NCI-H1417 (cell line): ENCODE results near the gene CACNA2D2.

Source experiments
- DNase-seq, 3 experiments: peaks; one replicate each; lab custom pipeline; 2025; lab: John Stamatoyannopoulos, UW

The CACNA2D2 gene

DNA sequence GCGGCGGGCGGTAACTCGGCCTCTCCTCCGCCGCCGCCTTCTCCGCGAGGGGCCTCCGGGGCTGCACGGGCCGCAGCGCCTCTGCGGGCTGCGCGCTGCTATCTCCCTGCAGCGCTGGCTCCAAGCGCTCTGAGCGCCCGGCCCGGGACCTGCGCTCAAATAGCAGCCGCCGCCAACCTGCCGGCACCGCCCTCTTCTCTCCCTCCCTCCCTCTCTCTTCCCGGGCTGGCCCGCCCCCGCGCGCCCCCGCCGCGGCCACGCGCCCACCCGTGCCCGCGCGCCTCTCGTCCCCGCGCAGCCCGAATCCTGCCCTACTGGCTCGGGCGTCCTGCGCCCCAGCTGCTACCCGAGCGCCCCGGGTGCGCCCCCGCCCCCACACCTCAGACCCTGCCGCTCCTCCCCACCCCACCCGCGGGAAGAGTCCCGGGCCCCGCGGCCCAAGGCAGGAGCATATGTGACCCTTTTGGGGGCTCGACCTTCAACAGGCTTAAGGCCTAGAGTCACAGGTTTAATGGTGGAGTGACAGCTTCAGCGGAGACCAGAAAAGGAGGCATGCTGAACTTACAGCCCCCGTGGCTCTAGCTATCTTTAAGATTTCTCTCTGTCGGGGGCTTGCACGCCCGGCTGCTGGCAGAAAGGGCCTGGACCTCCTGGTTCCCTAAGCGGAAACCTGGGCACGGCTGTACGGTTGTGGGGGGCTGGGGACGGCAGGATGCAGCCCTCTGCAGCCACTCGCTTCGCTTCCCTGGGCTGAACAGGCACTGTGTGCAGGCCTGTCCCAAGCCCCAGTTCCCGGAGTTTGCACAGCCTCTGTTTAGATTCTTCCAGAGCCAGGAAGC is at the start of gene CACNA2D2:
Gene CACNA2D2, minus strand, starts transcription at position 131 of the 839 bp plus-strand sequence. CDS start 211 bp downstream, outside the sequence.
- peak; percentile 35 to 46 (median 36) for DNase-seq

DNA sequence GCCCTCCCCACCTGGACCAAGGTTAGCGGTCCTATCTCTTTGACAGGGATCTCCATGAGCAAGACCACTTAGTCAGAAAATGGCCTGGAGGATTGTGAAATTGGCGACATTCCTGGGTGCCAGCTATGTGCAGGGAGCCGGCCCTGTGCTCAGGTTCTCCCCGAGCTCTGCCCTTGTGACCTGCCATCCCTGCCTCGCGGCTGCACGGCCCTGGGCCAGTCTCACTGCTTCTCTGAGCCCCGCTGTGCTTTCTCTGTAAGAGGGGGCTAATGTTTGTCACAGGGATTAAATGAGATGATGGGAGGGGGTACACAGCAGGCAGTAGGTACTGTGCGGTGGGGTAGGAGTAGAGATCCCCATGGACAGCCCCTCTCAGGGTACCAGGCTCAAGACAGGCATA is 49.2 kb upstream of the CACNA2D2 start:
- no peak for DNase-seq

DNA sequence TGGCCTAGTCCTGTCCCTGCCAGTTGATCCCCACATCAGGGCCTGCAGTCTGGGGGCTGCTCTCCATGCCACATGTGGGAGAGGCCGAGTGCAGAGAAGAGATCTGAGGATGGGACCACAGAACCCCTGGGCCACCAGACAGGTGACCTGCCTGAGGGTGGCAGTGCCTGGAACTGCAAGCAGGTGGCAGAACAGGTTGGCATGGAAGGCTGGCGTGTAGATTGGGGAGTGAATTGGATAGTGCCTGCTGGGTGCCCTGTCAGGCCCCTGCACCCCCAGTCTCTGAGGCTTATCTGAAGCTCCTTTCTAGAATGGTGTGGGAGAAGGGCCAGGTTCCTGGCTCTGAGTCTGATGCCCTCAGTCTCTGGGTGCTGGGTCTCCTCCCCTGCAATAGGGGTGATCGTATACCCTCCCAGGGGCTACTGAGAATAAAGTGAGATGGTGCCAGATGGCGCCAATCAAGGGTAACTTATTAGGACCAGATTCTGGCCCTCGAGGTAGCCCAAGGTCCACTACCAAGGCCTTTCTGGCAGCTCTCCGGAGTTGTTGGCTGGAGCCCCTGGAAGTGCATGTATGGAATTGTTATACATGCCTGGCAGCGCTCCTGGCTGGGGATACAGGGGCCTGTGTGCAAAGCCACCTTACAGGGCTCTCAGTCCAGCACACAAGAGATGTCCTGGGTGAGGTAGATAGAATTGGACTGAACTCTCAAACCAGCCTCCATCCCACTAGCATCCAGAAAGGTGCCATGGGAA is 48.4 kb upstream of the CACNA2D2 start:
- no peak for DNase-seq

DNA sequence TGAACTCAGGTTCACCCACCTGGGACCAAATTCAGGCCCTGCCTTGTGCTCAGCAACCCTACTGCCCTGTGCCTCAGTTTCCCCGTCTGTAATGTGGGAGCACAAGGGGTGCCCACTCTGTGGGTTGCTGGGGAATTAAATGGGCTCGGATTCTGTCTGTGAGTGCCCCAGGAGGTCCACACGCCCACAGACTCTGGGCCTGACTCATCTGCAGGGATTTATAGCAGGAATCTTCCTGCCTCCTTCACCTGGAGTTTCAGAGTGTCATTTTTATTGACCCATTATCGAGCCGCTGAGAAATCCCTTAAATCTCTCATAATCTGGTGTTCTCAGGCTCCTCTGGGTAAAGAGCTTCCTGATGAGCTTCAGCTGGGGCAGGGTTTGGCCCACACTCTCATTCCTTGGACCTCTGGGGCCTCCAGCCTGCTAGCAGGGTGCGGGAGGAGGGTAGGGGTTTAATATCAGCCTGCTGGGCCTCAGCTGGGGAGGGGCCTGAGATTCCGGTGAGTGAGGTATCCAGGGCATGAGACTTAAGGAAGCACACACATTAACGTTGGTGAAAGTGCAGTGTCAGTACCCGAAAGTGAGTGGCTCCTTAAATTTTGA is 47.7 kb upstream of the CACNA2D2 start:
- no peak for DNase-seq

DNA sequence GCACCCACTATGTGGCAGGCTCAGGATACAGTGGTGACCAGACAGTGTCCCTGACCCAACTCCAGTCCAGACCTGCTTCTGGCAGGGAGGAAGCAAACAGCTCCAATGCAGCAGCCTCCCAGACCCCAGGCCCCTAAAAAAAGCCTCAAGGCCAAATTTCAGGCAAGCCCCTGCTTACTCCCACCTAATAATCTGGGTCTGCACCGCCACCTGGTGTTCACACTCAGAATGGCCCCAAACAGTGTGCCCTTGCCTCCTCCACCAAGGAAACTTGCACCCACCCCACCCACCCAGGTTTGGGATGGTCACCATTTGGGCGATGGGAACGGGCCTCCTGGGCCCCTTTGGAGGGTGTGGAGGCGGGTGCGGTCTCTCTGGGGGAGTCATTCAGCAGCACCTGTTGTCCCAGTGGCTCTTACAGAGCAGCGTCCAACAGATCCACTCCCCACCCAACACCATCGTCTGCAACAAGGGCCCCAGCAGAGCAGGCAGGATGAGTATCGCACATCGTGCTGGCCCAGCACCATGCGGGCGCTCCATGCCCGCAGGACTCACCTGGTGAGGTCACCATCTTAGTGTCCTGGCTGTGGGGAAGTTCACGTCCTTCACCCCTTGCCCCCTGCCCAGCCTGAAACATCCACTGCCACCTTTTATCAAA is 46.8 kb upstream of the CACNA2D2 start:
- DNase-seq: peak; percentile 34 to 71 (median 39)

DNA sequence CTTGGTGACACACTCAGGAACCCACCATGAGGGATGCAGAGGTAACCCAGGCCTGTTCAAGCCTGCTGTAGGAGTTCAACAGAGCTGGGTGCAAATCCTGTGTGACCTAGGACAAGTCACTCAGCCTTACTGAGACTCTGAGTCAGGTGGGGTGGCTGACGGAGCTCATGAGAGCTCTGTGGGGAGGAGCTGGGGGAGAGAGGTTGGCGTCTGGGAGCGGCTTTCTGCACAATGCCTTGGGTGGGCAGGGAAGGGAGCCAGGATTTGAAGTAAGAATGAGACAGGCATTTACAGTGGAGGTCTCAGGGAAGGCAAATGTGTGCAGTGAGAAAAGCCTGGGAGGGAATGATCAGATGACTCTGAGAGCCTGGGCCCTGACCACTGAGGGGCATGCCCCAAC is 45.8 kb upstream of the CACNA2D2 start:
- no peak for DNase-seq

DNA sequence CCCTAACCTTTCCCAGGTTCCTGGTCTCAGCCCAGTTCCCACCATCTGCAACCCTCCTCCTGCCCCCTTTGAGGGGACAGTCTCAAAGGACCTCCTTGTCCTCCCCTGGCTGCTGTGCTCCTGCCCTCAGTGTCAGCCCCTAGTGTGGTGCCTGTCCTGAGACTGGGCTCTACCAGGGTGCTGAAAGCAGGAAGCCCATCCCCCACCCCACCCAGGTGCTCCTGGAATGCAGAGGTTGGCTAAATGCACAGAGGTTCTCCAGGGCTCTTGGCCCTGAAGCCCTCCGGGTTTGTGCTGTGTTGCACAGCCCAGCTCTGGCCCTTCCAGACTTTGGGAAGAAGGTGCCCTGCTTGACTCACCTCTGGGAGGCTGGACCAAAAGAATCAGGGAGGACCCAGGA is 42.3 kb upstream of the CACNA2D2 start:
- DNase-seq: no peak

DNA sequence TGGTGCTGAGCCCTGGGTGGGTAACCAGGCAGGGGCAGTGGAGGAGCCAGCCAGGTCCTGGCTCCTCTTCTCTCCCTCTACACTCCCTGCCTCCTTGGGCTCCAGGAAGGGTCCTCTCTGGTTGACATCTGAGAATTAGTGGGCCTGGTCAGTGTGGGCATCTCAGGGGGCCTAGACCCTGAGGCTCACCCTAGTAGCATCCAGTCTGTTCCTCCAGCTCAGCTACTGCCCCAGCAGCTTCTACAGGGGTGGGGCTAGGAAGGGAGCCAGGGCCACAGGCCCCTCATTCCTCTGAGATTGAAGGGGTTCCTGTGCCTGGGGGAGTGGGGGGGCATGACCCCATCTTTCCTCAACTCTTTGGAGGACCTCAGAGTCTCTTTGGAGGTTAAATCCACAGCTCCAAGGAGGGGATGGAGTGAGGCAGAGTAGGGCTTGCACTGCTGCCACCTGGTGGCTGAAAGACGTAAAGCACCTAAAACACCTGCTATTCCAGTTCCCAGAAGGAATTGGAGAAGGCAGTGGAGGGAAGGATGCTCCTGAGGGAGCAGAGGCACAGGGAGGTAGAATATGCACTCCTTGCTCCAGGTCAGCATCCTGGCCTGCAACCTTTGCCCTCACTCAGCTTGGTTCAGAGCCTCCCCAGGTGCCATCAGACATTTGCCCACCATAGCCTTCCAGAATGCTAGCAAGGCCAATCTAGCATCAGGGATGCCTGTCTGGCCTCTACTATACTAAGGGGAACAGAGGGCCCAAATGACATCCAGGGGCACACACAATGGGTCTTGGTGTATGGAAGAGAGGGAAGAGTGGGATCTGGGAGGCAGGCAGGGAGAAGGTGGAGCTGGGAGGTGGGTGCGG is 39.0 kb upstream of the CACNA2D2 start:
- peak; percentile 46 to 81 (median 55) for DNase-seq

DNA sequence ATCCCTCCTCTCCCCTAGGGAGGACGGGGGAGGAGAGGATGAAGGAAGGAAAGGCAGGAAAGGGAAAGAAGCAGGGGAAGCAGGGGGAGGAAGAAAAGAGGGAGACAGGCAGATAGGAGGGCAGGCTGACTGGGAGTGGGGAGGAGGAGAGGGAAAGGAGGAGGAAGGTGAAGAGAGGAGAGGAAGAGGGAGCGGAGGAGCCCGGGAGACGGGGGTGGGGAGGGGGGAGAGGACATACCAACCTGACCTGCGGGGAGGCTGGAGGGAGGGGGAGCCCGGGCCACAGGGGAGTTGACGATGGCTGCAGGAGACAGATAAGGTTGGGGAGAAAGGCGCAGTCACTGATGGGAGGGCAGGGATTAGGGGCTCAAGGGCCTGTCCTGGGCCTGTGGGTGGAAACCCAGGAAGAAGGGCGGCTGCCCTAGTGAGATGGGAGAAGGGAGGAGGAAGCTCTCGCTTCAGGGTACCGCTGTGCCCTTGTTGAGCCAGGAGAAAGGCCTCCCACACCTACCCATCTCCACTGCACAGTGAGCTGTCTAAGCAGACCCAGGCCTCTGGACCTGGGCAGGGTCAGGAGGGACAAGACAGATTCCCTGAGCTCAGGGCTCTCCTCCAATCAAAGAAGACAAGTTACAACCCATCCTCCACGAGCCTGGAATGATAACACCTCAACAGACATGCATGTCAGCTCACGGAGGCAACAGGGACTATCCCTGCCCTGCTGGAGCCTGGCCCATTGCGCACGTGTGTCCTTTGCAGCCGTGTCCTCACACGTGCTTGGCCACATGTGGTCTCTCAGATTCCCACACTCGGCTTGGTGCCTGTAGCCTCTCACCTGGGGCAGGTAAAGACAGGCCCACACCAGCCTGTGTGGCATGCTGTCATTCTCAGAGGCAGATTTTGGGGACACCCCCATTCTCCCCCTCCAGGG is 36.2 kb upstream of the CACNA2D2 start:
- peak in 1 of 3 experiments; percentile 58 for DNase-seq

DNA sequence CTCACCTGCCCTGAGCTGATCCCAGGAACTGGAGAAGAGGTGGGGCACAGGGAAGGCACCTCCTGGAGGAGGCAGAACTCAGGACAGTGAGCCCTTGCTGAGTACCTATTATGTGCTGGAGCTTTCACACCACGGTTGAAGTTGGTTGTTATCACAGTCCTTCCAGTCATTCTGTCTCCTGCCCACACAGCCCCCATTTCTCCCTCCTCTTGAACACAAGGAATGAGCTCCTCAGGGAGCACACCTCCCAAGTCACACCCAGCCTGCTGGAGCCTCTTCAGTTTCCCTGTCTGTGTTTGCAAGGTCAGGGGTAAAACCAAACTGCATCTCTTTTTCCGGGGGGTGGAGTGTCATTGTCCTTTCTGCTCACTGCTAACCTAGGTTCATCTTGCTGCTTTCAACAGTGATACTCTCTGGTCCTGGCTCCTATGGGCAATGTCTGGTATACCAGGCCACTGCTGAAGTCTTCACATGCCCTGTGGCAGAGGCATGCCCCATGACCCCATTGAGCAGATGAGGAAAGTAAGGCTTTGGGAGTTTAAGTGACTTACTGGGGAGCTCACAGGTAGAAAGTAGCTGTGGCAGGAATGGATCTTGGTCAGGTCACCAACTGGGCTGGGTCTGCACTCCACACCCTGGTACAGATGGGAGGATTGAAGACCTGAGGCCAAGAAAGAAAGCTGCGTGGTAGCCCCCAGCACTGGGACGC is 34.1 kb upstream of the CACNA2D2 start:
- DNase-seq: no peak

DNA sequence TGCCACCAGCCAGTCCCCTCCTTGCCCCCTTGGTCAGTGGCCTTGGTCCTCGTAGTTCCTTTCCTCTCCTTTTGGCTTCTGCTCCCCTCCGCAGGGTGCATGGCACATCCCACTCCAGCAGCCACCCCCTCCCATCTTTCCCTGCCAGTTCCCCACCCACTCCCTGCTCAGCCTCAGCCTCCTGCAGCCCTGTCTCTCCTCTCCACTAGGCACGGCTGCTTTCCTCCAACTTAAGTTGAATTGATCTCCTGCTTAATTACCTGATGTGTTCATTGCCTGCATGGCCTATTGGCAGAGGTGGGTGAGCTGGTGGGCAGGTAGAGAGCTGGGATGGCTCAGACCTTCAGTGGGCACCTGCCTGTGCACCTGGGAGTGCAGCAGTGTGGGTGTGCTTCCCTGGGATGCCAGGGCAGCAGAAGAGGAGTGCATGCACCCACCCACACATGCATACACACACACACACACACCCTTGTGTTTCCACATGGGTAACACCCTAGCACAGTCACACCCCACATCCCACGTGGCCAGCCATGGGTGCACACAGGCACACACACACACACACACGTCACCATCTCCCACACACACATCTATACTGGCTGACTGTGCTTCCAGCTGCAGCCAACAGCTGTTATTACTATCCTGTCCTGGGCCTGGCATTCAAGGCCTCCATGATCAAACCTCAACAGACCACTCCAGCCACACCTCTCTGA is 33.2 kb upstream of the CACNA2D2 start:
- no peak for DNase-seq

DNA sequence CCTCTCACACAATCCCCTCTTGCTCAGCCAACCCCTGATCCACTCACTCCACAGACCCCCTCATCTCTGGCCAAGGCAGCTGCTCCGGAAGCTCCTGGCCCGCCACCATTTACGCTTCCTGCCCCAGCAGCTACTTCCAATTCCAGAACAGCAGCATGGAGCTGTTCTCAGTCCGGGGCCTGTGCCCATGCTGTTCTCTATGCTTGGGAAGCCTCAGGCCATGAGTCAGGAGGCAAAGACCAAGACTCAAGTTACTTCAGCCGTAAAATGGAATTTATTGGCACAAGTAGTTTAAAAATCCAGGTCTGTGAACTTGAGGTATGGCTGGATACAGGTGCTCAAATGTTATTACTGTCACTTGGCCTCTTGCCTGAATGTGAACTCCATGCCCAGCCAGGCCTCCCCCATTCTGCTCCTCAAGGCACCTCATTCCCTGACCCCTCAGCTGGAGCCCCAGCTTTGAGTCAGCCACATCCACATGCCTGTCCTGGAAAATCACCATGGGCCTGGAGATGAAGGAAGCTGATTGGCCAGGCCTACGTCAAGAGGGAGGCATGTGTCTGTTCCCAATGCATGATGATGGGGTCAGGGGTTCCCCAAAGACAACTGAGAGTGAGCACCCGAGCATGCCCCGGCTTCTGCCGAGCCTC is 31.4 kb upstream of the CACNA2D2 start:
- no peak for DNase-seq

DNA sequence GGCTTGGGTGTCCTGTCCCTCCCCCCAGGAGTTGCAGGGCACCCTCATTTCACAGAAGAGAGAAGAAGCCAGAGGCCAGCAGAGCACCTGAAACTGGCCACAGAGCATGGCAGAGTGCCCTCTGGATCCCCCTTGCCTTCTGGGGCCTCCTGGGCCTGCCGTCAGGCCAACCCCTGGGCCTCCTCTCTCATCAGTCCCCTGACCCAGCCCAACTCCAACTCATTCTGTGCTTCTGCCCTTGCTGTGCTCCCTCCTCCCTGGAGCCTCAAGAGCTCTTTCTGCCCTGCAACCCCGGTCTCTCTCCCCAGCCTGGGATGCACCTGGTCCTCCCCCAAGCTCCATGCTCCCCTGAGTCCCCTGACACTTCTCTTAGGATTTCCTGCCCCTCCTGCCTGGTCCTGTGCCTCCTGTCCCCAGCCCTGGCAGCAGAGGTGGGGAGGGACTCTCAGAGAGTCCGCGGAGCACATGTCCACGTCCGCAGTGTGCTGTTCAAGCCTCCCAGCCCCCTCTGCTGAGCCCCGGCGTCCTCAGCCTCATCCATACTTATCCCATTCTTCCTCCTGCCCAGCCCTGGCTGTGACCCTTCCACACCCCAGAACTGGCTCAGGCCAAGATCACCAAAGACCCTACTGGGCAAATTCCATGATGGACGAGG is 30.5 kb upstream of the CACNA2D2 start:
- DNase-seq: no peak

DNA sequence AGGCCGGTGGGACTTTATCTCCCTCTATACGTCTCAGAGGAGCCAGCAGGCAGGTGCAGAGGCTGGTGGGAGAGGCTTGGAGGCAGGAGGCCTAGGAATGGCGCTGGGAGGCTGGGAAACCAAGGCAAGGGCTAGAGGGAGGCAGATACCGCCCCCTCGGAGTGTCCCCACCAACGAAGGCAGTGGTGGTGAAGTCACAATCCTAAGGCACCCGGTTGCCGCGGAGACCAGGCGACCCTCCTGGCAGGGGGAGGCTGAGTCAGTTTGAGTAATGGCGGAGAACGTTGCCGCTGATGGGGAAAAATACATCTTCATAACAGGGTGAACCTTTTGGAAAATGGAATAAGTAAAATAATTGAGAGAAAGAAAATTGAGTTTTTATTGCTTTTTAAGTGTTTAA is 29.9 kb upstream of the CACNA2D2 start:
- DNase-seq: peak in 1 of 3 experiments; percentile 44

DNA sequence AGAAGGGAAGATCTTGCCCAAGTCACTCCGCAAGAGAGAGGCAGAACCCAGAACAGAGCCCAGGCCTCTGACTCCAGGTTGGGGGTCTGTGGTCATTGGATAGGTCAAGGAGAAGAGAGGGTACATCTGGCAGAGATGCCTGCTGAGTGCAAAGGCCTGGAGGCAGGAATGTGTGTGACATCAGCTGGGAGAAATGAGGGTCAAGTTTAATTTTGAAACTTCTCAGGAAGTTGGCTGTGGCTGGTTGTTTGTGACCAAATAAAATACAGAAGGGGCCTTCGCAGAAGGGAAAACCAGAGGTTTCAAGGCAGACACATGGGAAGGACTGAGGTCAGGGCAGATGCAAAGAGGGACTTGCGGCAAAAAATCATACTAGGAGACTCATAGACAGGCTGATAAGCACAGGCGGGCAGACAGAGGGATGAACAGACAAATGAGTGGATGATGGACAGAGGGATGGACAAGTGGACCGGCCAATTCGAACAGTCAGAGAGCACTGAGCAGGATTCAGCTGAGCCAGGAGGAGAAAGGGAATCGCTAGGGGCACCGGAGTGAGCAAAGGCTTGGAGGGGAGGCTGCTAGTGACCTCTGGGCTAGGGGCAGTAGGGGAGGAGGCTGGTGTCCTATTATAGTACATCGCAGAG is 28.8 kb upstream of the CACNA2D2 start:
- no peak for DNase-seq

DNA sequence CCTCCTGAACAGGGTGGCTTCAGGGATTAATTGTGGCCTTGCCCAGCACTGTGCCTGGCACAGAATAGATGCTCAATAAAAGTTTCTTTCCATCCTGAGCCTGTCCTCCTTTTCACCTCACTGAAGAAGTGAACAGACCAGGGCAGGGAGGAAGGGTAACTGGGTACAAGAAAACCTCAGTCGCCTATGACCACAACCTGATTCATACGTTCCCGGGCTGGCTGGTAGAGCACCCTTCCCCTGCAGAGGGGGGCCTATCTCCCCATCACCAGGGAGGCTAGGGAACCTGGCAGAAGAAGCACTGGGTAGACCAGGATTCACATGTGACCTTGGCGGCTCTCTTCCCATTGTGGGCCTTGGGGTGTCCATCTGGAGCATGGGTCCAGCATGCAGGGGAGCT is 27.8 kb upstream of the CACNA2D2 start:
- DNase-seq: no peak
